ENCODE measurements around the gene LRRC4C. TPM values are rescaled to one million over a fixed set of nuclear protein-coding genes. Genes with fewer than 3 reads are reported as not detected.

LRRC4C gene
- total and polyA plus RNA-seq, 2 experiments from 2014 or later, result 0.35 to 1.1 TPM

DNA sequence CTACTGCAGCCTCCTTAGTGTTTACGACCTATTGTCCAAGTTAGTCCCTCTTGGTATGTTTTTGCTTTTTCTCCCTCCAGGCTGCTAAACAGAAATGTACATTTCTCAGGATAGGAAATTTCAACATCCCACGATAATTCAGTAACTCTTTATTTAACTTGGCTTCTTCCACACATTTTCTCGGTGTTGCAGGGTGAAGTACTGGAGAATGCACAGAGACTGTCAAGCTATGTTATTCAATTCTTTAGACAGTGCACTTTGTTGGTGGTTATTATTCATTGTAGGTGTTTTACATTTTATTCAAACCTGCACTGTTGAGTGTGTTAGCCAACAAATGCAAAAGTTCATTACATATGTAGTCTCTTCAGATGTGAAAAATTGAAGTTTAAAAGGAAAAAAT, 839.8 kb downstream of the LRRC4C start:
- H3K4me3 ChIP-seq, result no peak overlapping the region
- no peak overlapping the region for H3K4me3 Mint-ChIP-seq

More for the DNA sequence above, 839.8 kb downstream of the LRRC4C start:
- H3K9me2 ChIP-seq (ENCODE audit: insufficient read depth), result no peaks in the 10 kb centered on the region
- H3K27me3 ChIP-seq (ENCODE audit: insufficient read depth), result no peaks in the 10 kb centered on the region
- no peak overlapping the region for H3K27ac ChIP-seq (ENCODE audit: low read depth)
- no peaks in the 10 kb centered on the region; the same call in 1 of the 2 replicates for H3K4me1 ChIP-seq (ENCODE audit: insufficient read depth)
- Mint-ChIP-seq H3K27ac (no peak overlapping the region), H3K27me3 (ENCODE audit: insufficient read depth, low read depth, poor library complexity) (no peaks in the 10 kb centered on the region), H3K36me3 (ENCODE audit: low read depth) (no peaks in the 10 kb centered on the region), H3K9me3 (no peaks in the 10 kb centered on the region), H3K4me1 (peaks cover 2% of the 10 kb centered on the region; the same call in 2 of the 3 replicates)
- no peaks in the 10 kb centered on the region for H4K20me1 ChIP-seq (replicated peaks; ENCODE audit: insufficient read depth)
- no peak overlapping the region for H2AFZ ChIP-seq
- DNase-seq (ENCODE audit: low spot score) (no peak), ATAC-seq (no peak)
- H3K79me2 ChIP-seq (replicated peaks; ENCODE audit: insufficient read depth), result no peaks in the 10 kb centered on the region
- H3K36me3 ChIP-seq (ENCODE audit: insufficient read depth), result no peaks in the 10 kb centered on the region
- TF ChIP-seq, protein P1, sequence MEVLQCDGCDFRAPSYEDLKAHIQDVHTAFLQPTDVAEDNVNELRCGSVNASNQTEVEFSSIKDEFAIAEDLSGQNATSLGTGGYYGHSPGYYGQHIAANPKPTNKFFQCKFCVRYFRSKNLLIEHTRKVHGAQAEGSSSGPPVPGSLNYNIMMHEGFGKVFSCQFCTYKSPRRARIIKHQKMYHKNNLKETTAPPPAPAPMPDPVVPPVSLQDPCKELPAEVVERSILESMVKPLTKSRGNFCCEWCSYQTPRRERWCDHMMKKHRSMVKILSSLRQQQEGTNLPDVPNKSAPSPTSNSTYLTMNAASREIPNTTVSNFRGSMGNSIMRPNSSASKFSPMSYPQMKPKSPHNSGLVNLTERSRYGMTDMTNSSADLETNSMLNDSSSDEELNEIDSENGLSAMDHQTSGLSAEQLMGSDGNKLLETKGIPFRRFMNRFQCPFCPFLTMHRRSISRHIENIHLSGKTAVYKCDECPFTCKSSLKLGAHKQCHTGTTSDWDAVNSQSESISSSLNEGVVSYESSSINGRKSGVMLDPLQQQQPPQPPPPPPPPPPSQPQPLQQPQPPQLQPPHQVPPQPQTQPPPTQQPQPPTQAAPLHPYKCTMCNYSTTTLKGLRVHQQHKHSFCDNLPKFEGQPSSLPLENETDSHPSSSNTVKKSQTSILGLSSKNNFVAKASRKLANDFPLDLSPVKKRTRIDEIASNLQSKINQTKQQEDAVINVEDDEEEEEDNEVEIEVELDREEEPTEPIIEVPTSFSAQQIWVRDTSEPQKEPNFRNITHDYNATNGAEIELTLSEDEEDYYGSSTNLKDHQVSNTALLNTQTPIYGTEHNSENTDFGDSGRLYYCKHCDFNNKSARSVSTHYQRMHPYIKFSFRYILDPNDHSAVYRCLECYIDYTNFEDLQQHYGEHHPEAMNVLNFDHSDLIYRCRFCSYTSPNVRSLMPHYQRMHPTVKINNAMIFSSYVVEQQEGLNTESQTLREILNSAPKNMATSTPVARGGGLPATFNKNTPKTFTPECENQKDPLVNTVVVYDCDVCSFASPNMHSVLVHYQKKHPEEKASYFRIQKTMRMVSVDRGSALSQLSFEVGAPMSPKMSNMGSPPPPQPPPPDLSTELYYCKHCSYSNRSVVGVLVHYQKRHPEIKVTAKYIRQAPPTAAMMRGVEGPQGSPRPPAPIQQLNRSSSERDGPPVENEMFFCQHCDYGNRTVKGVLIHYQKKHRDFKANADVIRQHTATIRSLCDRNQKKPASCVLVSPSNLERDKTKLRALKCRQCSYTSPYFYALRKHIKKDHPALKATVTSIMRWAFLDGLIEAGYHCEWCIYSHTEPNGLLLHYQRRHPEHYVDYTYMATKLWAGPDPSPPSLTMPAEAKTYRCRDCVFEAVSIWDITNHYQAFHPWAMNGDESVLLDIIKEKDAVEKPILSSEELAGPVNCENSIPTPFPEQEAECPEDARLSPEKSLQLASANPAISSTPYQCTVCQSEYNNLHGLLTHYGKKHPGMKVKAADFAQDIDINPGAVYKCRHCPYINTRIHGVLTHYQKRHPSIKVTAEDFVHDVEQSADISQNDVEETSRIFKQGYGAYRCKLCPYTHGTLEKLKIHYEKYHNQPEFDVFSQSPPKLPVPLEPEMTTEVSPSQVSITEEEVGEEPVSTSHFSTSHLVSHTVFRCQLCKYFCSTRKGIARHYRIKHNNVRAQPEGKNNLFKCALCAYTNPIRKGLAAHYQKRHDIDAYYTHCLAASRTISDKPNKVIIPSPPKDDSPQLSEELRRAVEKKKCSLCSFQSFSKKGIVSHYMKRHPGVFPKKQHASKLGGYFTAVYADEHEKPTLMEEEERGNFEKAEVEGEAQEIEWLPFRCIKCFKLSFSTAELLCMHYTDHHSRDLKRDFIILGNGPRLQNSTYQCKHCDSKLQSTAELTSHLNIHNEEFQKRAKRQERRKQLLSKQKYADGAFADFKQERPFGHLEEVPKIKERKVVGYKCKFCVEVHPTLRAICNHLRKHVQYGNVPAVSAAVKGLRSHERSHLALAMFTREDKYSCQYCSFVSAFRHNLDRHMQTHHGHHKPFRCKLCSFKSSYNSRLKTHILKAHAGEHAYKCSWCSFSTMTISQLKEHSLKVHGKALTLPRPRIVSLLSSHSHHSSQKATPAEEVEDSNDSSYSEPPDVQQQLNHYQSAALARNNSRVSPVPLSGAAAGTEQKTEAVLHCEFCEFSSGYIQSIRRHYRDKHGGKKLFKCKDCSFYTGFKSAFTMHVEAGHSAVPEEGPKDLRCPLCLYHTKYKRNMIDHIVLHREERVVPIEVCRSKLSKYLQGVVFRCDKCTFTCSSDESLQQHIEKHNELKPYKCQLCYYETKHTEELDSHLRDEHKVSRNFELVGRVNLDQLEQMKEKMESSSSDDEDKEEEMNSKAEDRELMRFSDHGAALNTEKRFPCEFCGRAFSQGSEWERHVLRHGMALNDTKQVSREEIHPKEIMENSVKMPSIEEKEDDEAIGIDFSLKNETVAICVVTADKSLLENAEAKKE (CRISPR knock-in tag; IDR thresholded peaks at IDR 0.05), result no peak
- TF ChIP-seq EZH2phosphoT487 (IDR thresholded peaks at IDR 0.05; ENCODE audit: unreplicated experiment) (no peak), ZNF331 (CRISPR knock-in tag; IDR thresholded peaks at IDR 0.05; ENCODE audit: low read depth) (no peak), CREB1 (CRISPR knock-in tag; IDR thresholded peaks at IDR 0.05; ENCODE audit: low read depth) (no peak)
- TF ChIP-seq, protein P2, sequence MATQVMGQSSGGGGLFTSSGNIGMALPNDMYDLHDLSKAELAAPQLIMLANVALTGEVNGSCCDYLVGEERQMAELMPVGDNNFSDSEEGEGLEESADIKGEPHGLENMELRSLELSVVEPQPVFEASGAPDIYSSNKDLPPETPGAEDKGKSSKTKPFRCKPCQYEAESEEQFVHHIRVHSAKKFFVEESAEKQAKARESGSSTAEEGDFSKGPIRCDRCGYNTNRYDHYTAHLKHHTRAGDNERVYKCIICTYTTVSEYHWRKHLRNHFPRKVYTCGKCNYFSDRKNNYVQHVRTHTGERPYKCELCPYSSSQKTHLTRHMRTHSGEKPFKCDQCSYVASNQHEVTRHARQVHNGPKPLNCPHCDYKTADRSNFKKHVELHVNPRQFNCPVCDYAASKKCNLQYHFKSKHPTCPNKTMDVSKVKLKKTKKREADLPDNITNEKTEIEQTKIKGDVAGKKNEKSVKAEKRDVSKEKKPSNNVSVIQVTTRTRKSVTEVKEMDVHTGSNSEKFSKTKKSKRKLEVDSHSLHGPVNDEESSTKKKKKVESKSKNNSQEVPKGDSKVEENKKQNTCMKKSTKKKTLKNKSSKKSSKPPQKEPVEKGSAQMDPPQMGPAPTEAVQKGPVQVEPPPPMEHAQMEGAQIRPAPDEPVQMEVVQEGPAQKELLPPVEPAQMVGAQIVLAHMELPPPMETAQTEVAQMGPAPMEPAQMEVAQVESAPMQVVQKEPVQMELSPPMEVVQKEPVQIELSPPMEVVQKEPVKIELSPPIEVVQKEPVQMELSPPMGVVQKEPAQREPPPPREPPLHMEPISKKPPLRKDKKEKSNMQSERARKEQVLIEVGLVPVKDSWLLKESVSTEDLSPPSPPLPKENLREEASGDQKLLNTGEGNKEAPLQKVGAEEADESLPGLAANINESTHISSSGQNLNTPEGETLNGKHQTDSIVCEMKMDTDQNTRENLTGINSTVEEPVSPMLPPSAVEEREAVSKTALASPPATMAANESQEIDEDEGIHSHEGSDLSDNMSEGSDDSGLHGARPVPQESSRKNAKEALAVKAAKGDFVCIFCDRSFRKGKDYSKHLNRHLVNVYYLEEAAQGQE (IDR thresholded peaks at IDR 0.05; ENCODE audit: unreplicated experiment), result no peak
- TF ChIP-seq, protein P3, sequence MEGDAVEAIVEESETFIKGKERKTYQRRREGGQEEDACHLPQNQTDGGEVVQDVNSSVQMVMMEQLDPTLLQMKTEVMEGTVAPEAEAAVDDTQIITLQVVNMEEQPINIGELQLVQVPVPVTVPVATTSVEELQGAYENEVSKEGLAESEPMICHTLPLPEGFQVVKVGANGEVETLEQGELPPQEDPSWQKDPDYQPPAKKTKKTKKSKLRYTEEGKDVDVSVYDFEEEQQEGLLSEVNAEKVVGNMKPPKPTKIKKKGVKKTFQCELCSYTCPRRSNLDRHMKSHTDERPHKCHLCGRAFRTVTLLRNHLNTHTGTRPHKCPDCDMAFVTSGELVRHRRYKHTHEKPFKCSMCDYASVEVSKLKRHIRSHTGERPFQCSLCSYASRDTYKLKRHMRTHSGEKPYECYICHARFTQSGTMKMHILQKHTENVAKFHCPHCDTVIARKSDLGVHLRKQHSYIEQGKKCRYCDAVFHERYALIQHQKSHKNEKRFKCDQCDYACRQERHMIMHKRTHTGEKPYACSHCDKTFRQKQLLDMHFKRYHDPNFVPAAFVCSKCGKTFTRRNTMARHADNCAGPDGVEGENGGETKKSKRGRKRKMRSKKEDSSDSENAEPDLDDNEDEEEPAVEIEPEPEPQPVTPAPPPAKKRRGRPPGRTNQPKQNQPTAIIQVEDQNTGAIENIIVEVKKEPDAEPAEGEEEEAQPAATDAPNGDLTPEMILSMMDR (conservative IDR thresholded peaks at IDR 0.05; ENCODE audit: low read depth in 2 of 2), result no peak
- no peak overlapping the region for H3K4me2 ChIP-seq
- no peaks in the 10 kb centered on the region for H3F3A ChIP-seq (replicated peaks; ENCODE audit: low read depth)

Measured in GM23338 (cell line).